Measurements from ENCODE around the gene NEDD4L. TPM values are rescaled to one million over a fixed set of nuclear protein-coding genes. Genes with fewer than 3 reads are reported as not detected.

The NEDD4L gene
- total and polyA plus RNA-seq, 2 donors (not counting 1 experiment from before 2014, with no cell fraction given), result 10.3 to 25.7 TPM

DNA sequence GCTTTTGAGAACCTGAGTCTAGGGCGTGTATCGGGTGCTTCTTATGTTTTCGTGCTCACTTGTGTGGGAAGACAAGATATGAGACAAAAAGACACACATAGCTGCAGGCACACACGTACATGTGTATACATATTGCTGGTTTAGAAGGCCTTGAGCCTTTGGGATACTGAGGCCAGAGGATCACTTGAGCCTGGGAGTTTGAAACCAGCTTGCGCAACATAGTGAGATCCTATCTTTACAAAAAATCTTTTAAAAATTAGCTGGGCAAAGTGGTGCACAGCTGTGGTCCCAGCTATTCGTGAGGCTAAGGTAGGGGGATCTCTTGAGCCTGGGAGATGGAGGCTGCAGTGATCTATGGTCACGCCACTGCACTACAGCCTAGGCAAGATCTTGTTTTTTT is 18.8 kb upstream of the NEDD4L start:
- H3K4me1 Mint-ChIP-seq, result no peaks in the 10 kb centered on the region
- H3K9me3 ChIP-seq (ENCODE audit: control extremely low read depth in 1 of 3, control insufficient read depth in 2 of 3, insufficient read depth in 1 of 3, low read length in 2 of 3), result no peaks in the 10 kb centered on the region
- H3K9me3 Mint-ChIP-seq (ENCODE audit: insufficient read depth), result no peaks in the 10 kb centered on the region
- TF ChIP-seq EZH2 (IDR thresholded peaks at IDR 0.05; ENCODE audit: borderline replicate concordance, insufficient read depth, low read depth, low read length, poor library complexity, severe bottlenecking), result no peak
- TF ChIP-seq, protein P1, sequence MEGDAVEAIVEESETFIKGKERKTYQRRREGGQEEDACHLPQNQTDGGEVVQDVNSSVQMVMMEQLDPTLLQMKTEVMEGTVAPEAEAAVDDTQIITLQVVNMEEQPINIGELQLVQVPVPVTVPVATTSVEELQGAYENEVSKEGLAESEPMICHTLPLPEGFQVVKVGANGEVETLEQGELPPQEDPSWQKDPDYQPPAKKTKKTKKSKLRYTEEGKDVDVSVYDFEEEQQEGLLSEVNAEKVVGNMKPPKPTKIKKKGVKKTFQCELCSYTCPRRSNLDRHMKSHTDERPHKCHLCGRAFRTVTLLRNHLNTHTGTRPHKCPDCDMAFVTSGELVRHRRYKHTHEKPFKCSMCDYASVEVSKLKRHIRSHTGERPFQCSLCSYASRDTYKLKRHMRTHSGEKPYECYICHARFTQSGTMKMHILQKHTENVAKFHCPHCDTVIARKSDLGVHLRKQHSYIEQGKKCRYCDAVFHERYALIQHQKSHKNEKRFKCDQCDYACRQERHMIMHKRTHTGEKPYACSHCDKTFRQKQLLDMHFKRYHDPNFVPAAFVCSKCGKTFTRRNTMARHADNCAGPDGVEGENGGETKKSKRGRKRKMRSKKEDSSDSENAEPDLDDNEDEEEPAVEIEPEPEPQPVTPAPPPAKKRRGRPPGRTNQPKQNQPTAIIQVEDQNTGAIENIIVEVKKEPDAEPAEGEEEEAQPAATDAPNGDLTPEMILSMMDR (IDR thresholded peaks at IDR 0.05), result no peak
- H3K36me3 ChIP-seq (replicated peaks in 1 of 2; ENCODE audit: control extremely low read depth in 1 of 2, control insufficient read depth in 1 of 2, extremely low read depth in 1 of 2, insufficient read depth in 2 of 2, low read length in 1 of 2), result no peaks in the 10 kb centered on the region
- no peak for ATAC-seq (ENCODE audit: low read depth)
- WGBS (ENCODE audit: insufficient coverage), result 92% methylated on average over 6 of the region's 7 CpGs
- H3K9ac ChIP-seq (ENCODE audit: low read length), result no peak overlapping the region
- no peak for DNase-seq
- no peak overlapping the region for H3K27ac Mint-ChIP-seq
- H3K27ac ChIP-seq (ENCODE audit: low read length in 2 of 2), result no peak overlapping the region
- H3K4me1 ChIP-seq (ENCODE audit: control insufficient read depth in 2 of 2, insufficient read depth in 2 of 2, low read length in 2 of 2), result no peaks in the 10 kb centered on the region
- H3K4me2 ChIP-seq (replicated peaks; ENCODE audit: low read depth, low read length, poor library complexity, severe bottlenecking), result no peak overlapping the region
- no peaks in the 10 kb centered on the region for H4K20me1 ChIP-seq (ENCODE audit: control insufficient read depth, insufficient read depth, low read length, poor library complexity, severe bottlenecking)
- POLR2A ChIA-PET, result no interaction called here
- H3K4me3 Mint-ChIP-seq, result no peak overlapping the region
- peaks cover 0 to 9% (median 5%) of the 10 kb centered on the region in 4 experiments for H3K27me3 ChIP-seq (replicated peaks in 1 of 4; ENCODE audit: control extremely low read depth in 1 of 4, control insufficient read depth in 3 of 4, insufficient read depth in 4 of 4, low read length in 3 of 4)
- no peak overlapping the region for H3K4me3 ChIP-seq (ENCODE audit: control extremely low read depth in 1 of 5, extremely low read depth in 1 of 5, insufficient read depth in 1 of 5, low read depth in 2 of 5, low read length in 4 of 5)
- intact Hi-C loops (cut with micrococcal nuclease), result no loop called here
- CTCF ChIA-PET, result interaction anchor here (0.5 to 1.4 kb wide), 4 partner anchors 8 to 317 kb away, joined by 3 to 4 read pairs (median 4); no protein-coding TSS in a partner anchor
- no peaks in the 10 kb centered on the region for H3K79me2 ChIP-seq (ENCODE audit: control insufficient read depth, insufficient read depth, low read length)
- H2AFZ ChIP-seq (ENCODE audit: insufficient read depth, low read depth, low read length, poor library complexity, severe bottlenecking), result no peak overlapping the region
- H3K27me3 Mint-ChIP-seq, result no peaks in the 10 kb centered on the region

DNA sequence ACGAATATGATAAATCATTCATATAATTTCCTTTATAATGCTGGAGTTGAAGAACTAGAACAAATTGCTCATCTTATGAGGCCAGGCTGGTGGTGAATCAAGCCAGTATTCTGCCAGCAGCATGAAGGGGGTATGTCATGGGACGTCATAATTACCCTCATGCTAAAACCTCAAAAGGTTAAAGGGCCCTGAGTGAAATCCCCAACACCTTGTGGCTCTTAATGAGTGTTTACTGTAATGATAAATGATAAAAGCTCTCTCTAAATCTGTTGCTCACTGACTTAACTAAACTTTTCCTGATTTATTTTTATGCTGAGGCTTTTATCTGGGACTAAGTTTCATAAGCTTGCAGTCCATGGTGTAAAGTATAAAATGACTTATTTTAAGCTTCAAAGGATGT is 18.3 kb upstream of the NEDD4L start:
- intact Hi-C loops (cut with micrococcal nuclease), result no loop called here
- Histone ChIP-seq H3K79me2 (ENCODE audit: control insufficient read depth, insufficient read depth, low read length) (no peaks in the 10 kb centered on the region), H3K4me1 (ENCODE audit: control insufficient read depth in 2 of 2, insufficient read depth in 2 of 2, low read length in 2 of 2) (no peaks in the 10 kb centered on the region), H3K36me3 (replicated peaks in 1 of 2; ENCODE audit: control extremely low read depth in 1 of 2, control insufficient read depth in 1 of 2, extremely low read depth in 1 of 2, insufficient read depth in 2 of 2, low read length in 1 of 2) (no peaks in the 10 kb centered on the region), H2AFZ (ENCODE audit: insufficient read depth, low read depth, low read length, poor library complexity, severe bottlenecking) (no peak overlapping the region), H3K9me3 (ENCODE audit: control extremely low read depth in 1 of 3, control insufficient read depth in 2 of 3, insufficient read depth in 1 of 3, low read length in 2 of 3) (no peaks in the 10 kb centered on the region), H3K4me3 (ENCODE audit: control extremely low read depth in 1 of 5, extremely low read depth in 1 of 5, insufficient read depth in 1 of 5, low read depth in 2 of 5, low read length in 4 of 5) (no peak overlapping the region), H3K27ac (ENCODE audit: low read length in 2 of 2) (no peak overlapping the region), H3K27me3 (replicated peaks in 1 of 4; ENCODE audit: control extremely low read depth in 1 of 4, control insufficient read depth in 3 of 4, insufficient read depth in 4 of 4, low read length in 3 of 4) (peaks cover 0 to 9% (median 5%) of the 10 kb centered on the region in 4 experiments), H3K9ac (ENCODE audit: low read length) (no peak overlapping the region), H3K4me2 (replicated peaks; ENCODE audit: low read depth, low read length, poor library complexity, severe bottlenecking) (no peak overlapping the region), H4K20me1 (ENCODE audit: control insufficient read depth, insufficient read depth, low read length, poor library complexity, severe bottlenecking) (no peaks in the 10 kb centered on the region)
- DNase-seq (no peak), ATAC-seq (ENCODE audit: low read depth) (no peak)
- ChIA-PET POLR2A (no interaction called here), CTCF (interaction anchor here (1.1 to 1.4 kb wide), 3 partner anchors 9 to 17 kb away, joined by 3 to 4 read pairs (median 4); no protein-coding TSS in a partner anchor)
- WGBS (ENCODE audit: insufficient coverage), result no CpG with 5 or more reads among the region's 2 CpGs
- no peaks in the 10 kb centered on the region for H3K27me3 Mint-ChIP-seq
- H3K27ac Mint-ChIP-seq, result no peak overlapping the region
- TF ChIP-seq, protein P1 (IDR thresholded peaks at IDR 0.05), result no peak
- no peak for TF ChIP-seq EZH2 (IDR thresholded peaks at IDR 0.05; ENCODE audit: borderline replicate concordance, insufficient read depth, low read depth, low read length, poor library complexity, severe bottlenecking)
- H3K4me1 Mint-ChIP-seq, result no peaks in the 10 kb centered on the region
- no peak overlapping the region for H3K4me3 Mint-ChIP-seq
- H3K9me3 Mint-ChIP-seq (ENCODE audit: insufficient read depth), result no peaks in the 10 kb centered on the region

Measured in B cell (primary cell).